Neuronal stem cell (in vitro differentiated cells): ENCODE data around the gene CROCC2.

Experiments
- DNase-seq: peaks from one replicate; pipeline ENCODE4 v3.0.0-alpha.2; 2013; ENCODE audit warnings: low spot score
- H2AFZ ChIP-seq: one replicate; pipeline ENCODE4 v1.6.1; 2013; ENCODE audit warnings: mild to moderate bottlenecking, low read length, inconsistent platforms
- H2AK5ac ChIP-seq: 2 replicates; pipeline ENCODE4 v1.6.1; 2013; ENCODE audit warnings: low read depth, mild to moderate bottlenecking, inconsistent platforms, low read length, moderate library complexity, mixed read lengths
- H2BK120ac ChIP-seq: 2 replicates; pipeline ENCODE4 v1.6.1; 2013; ENCODE audit warnings: low read depth, mild to moderate bottlenecking, inconsistent platforms, low read length, moderate library complexity, mixed read lengths
- H2BK12ac ChIP-seq: one replicate; pipeline ENCODE4 v1.6.1; 2013; ENCODE audit warnings: low read length, inconsistent platforms
- H2BK15ac ChIP-seq: 2 replicates; pipeline ENCODE4 v1.6.1; 2013; ENCODE audit warnings: mild to moderate bottlenecking, low read length, inconsistent platforms, mixed read lengths
- H2BK5ac ChIP-seq: one replicate; pipeline ENCODE4 v1.6.1; 2013; ENCODE audit warnings: inconsistent platforms, mild to moderate bottlenecking, low read length, moderate library complexity
- H3K14ac ChIP-seq: one replicate; pipeline ENCODE4 v1.6.1; 2013; ENCODE audit warnings: low read length, inconsistent platforms
- H3K18ac ChIP-seq: 2 replicates; pipeline ENCODE4 v1.6.1; 2013; ENCODE audit warnings: low read length, inconsistent platforms
- H3K23ac ChIP-seq: 2 replicates; pipeline ENCODE4 v1.6.1; 2013; ENCODE audit warnings: low read depth, mild to moderate bottlenecking, mixed read lengths, low read length, inconsistent platforms; ENCODE audit not compliant: poor library complexity
- H3K27ac ChIP-seq: replicated peaks from 3 replicates; pipeline ENCODE4 v1.5.1; 2013; ENCODE audit warnings: low read length, inconsistent platforms
- H3K27me3 ChIP-seq, 3 experiments: 2 replicates each; pipeline ENCODE4 v1.6.1; 2013; ENCODE audit warnings: low read length in 3 of 3, mild to moderate bottlenecking in 2 of 3, inconsistent platforms in 1 of 3, low read depth in 1 of 3, mixed read lengths in 1 of 3, moderate library complexity in 1 of 3; ENCODE audit not compliant: control insufficient read depth in 3 of 3, insufficient read depth in 3 of 3
- H3K36me3 ChIP-seq, 2 donors: replicated peaks in 1 of 2; 2 replicates each; pipeline ENCODE4 v1.6.1; 2013; ENCODE audit warnings: low read length in 2 of 2; ENCODE audit not compliant: control insufficient read depth in 2 of 2, insufficient read depth in 2 of 2
- H3K4ac ChIP-seq: 2 replicates; pipeline ENCODE4 v1.6.1; 2013; ENCODE audit warnings: inconsistent platforms, mild to moderate bottlenecking, low read length, moderate library complexity
- H3K4me1 ChIP-seq, 2 donors: 1 replicate in 1 of 2; 2 replicates in 1 of 2; pipeline ENCODE4 v1.6.1; 2013; ENCODE audit warnings: low read length in 2 of 2, low read depth in 1 of 2; ENCODE audit not compliant: control insufficient read depth in 2 of 2, insufficient read depth in 1 of 2
- H3K4me2 ChIP-seq: one replicate; pipeline ENCODE4 v1.6.1; 2013; ENCODE audit warnings: mild to moderate bottlenecking, low read length, inconsistent platforms; ENCODE audit not compliant: insufficient read depth, poor library complexity, severe bottlenecking
- H3K4me3 ChIP-seq, 2 donors: 2 replicates each; pipeline ENCODE4 v1.5.1; 2013; ENCODE audit warnings: low read length in 2 of 2, mild to moderate bottlenecking in 2 of 2, inconsistent platforms in 1 of 2, moderate library complexity in 1 of 2
- H3K79me1 ChIP-seq: one replicate; pipeline ENCODE4 v1.6.1; 2013; ENCODE audit warnings: low read depth, mild to moderate bottlenecking, inconsistent platforms, low read length, moderate library complexity
- H3K9ac ChIP-seq: one replicate; pipeline ENCODE4 v1.6.1; 2013; ENCODE audit warnings: mild to moderate bottlenecking, low read depth, low read length, inconsistent platforms; ENCODE audit not compliant: poor library complexity
- H3K9me3 ChIP-seq, 2 donors: replicated peaks in 1 of 2; 2 replicates each; pipeline versions ENCODE3 to v1.6.1; 2013; ENCODE audit warnings: low read length in 2 of 2, mild to moderate bottlenecking in 2 of 2, inconsistent platforms in 1 of 2, low read depth in 1 of 2, mixed read lengths in 1 of 2, moderate library complexity in 1 of 2; ENCODE audit not compliant: control insufficient read depth in 2 of 2, insufficient read depth in 1 of 2
- H4K8ac ChIP-seq: one replicate; pipeline ENCODE4 v1.6.1; 2013; ENCODE audit warnings: low read depth, mild to moderate bottlenecking, inconsistent platforms, low read length, moderate library complexity
- H4K91ac ChIP-seq: one replicate; pipeline ENCODE4 v1.6.1; 2013; ENCODE audit warnings: low read length, low read depth, mild to moderate bottlenecking, inconsistent platforms; ENCODE audit not compliant: poor library complexity
- WGBS, 2 donors: extraction: QIAGEN DNeasy Blood & Tissue Kit; methylation state at CpG; one replicate each; pipeline ENCODE4 v1.1.7; 2013; ENCODE audit warnings: missing lambda C conversion rate in 2 of 2, mixed read lengths in 1 of 2; ENCODE audit not compliant: insufficient read length in 2 of 2, insufficient replicate concordance in 1 of 2; ENCODE audit errors: extremely low coverage in 2 of 2; 5-methylcytosine and 5-hydroxymethylcytosine counted together

CROCC2 gene

DNA sequence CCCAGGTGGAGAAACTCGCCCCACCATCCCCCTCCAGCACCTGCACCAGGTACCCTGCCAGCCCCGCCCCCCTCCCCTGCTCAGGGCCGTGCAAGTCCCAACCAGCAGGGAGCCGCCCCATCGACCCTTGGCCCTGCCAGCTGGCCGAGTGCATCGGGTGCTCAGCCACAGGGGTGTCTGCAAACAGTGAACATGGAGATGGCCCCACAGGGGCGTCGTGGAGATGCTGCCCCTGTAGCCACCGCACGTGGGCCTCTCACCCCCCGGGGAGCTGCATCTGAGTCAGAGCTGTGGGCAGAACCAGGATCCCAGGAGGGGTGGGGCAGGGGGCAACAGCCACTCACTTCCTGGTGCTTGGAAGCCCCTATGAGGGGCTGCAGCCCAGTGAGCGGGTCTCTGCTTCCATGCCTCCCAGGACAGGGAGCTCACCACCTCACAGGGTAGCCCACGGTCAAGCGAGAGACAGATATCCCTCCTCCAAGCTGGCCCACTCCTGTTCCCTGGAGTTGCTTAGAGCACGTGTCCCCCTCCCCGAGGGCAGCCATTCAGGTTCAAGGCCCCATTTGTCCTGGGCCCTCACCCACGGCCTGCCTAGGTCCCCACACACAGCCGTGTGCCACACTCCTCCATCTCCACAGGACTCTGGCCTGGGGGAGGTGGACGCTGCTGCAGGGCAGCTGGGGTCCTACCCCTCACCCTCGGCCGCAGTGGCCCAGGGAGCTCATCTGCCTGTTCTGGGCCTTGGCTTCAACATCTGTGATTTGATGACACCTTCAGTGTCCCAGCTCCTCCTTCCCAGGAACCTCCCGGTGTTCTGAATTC, 9.1 kb upstream of the CROCC2 start:
- Histone ChIP-seq H2BK120ac (no peak overlapping the region), H3K18ac (peak overlapping the region; percentile 85), H3K4ac (no peak overlapping the region), H3K4me1 (peaks cover 0 to 4% of the 10 kb centered on the region in 2 donors), H3K9ac (peak overlapping the region; percentile 44), H3K27ac (no peak overlapping the region), H2AFZ (no peak overlapping the region), H3K27me3 (peaks cover 0 to 5% (median 3%) of the 10 kb centered on the region in 3 experiments), H2AK5ac (peak overlapping the region; percentile 92), H2BK12ac (peak overlapping the region; percentile 6), H3K14ac (no peak overlapping the region), H4K91ac (no peak overlapping the region), H3K4me3 (peak overlapping the region in 1 of 2 donors; percentile 3), H2BK5ac (no peak overlapping the region), H2BK15ac (peak overlapping the region; percentile 45), H4K8ac (no peak overlapping the region), H3K36me3 (no peaks in the 10 kb centered on the region), H3K79me1 (no peaks in the 10 kb centered on the region), H3K9me3 (no peaks in the 10 kb centered on the region), H3K23ac (peak overlapping the region; percentile 43), H3K4me2 (no peak overlapping the region)
- no CpG with 5 or more reads among the region's 23 CpGs for WGBS, 2 donors
- DNase-seq = no peak

GRCh38 chr2:240898108-240898730, 7.9 kb upstream of the CROCC2 start:
- Histone ChIP-seq H3K4me2 (no peak overlapping the region), H2BK5ac (peak overlapping the region; percentile 39), H3K14ac (no peak overlapping the region), H3K36me3 (no peaks in the 10 kb centered on the region), H3K27ac (no peak overlapping the region), H3K9ac (no peak overlapping the region), H4K8ac (no peak overlapping the region), H3K4me3 (no peak overlapping the region), H3K9me3 (no peaks in the 10 kb centered on the region), H2BK15ac (peak overlapping the region; percentile 75), H3K4me1 (peaks cover 0 to 4% of the 10 kb centered on the region in 2 donors), H2AK5ac (peak overlapping the region; percentile 11), H4K91ac (no peak overlapping the region), H3K27me3 (peaks cover 0 to 5% (median 3%) of the 10 kb centered on the region in 3 experiments), H2AFZ (no peak overlapping the region), H3K79me1 (no peaks in the 10 kb centered on the region), H3K18ac (peak overlapping the region; percentile 20), H3K23ac (no peak overlapping the region), H2BK120ac (no peak overlapping the region), H2BK12ac (no peak overlapping the region), H3K4ac (peak overlapping the region; percentile 26)
- DNase-seq = no peak
- WGBS, 2 donors = no CpG with 5 or more reads among the region's 17 CpGs

- Histone ChIP-seq H3K79me1 (no peaks in the 10 kb centered on the region), H2AFZ (no peak overlapping the region)
- no CpG with 5 or more reads among the region's 23 CpGs for WGBS, 2 donors
Measured at GRCh38 chr2:240898731-240899467, 7.2 kb upstream of the CROCC2 start.

More at GRCh38 chr2:240898731-240899467, 7.2 kb upstream of the CROCC2 start:
- Histone ChIP-seq H3K27me3 (peaks cover 0 to 5% (median 3%) of the 10 kb centered on the region in 3 experiments), H3K14ac (no peak overlapping the region), H3K9me3 (no peaks in the 10 kb centered on the region), H4K91ac (no peak overlapping the region), H3K4me1 (peaks cover 0 to 2% of the 10 kb centered on the region in 2 donors), H3K36me3 (no peaks in the 10 kb centered on the region), H3K9ac (no peak overlapping the region), H3K4me3 (no peak overlapping the region), H3K4me2 (no peak overlapping the region), H2AK5ac (peak overlapping the region; percentile 63), H3K18ac (peak overlapping the region; percentile 59), H2BK12ac (no peak overlapping the region), H3K4ac (no peak overlapping the region), H3K27ac (no peak overlapping the region), H2BK15ac (peak overlapping the region; percentile 75), H2BK120ac (no peak overlapping the region), H4K8ac (no peak overlapping the region), H2BK5ac (peak overlapping the region; percentile 39), H3K23ac (no peak overlapping the region)
- DNase-seq = no peak
